ENCODE data around the gene PIGR. TPM values are rescaled to one million over a fixed set of nuclear protein-coding genes. Genes with fewer than 3 reads are reported as not detected.

Gene PIGR
- total and polyA plus RNA-seq, 2 of the 4 experiments (the other 2 are of a cell fraction), result not detected

DNA sequence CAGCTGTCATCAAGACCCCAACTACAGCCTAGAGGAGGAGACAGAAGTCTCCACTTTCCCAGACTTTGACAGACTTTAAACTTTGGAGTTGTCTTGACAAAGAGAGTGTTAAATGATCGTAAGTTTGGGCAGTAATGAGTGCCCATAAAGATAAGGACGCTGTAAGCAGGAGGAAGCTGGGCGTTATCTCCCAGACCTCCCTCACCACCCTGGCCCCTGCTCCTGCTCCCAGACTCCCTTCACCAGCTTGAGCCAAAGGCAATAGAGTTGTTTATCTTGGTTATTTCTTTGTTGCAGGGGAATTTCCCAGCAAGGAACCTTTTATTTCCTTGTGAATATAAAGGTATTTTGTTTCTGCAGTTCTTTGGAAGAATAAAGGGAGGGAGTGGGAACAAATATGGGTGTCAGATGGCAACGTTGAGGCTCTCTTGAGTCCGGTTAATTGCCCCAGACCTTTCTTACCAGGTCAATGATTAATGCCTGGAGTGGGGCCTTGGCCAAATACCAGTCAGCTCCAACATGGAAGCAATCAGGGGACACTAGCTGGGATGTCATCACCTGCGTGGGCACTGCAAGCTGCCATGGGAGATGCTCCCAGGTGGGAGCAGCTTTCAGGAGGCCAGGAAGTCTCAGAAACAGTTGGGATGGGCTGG lies 4.4 kb downstream of the PIGR start:
- Histone ChIP-seq H3K9ac (ENCODE audit: low read depth, low read length) (no peak overlapping the region), H4K8ac (ENCODE audit: low read depth in 2 of 2, low read length in 2 of 2) (no peak overlapping the region), H2AFZ (replicated peaks; ENCODE audit: low read length, poor library complexity) (no peak overlapping the region), H3K27me3 (ENCODE audit: control insufficient read depth, insufficient read depth, low read length) (peaks cover 58% of the 10 kb centered on the region), H3K9me3 (ENCODE audit: control insufficient read depth, insufficient read depth, low read length) (no peaks in the 10 kb centered on the region), H2BK20ac (ENCODE audit: low read depth, low read length) (no peak overlapping the region), H2BK5ac (ENCODE audit: low read depth, low read length, poor library complexity, severe bottlenecking) (no peak overlapping the region), H2BK120ac (ENCODE audit: low read depth, low read length) (no peak overlapping the region), H3K4ac (ENCODE audit: low read depth, low read length) (no peak overlapping the region), H3K36me3 (ENCODE audit: control insufficient read depth, insufficient read depth, low read length) (no peaks in the 10 kb centered on the region), H3K27ac (ENCODE audit: insufficient read depth, low read length) (no peak overlapping the region), H3K56ac (ENCODE audit: extremely low read depth, insufficient read depth, low read length) (no peak overlapping the region), H3K4me2 (ENCODE audit: low read depth, low read length) (no peak overlapping the region), H4K91ac (ENCODE audit: insufficient read depth, low read depth, low read length) (no peak overlapping the region), H4K5ac (ENCODE audit: low read depth, low read length) (no peak overlapping the region), H2AK5ac (ENCODE audit: low read depth, low read length) (no peak overlapping the region), H4K20me1 (ENCODE audit: insufficient read depth, low read length) (no peaks in the 10 kb centered on the region), H3K4me1 (ENCODE audit: control insufficient read depth, insufficient read depth, low read length) (no peaks in the 10 kb centered on the region), H3K79me1 (ENCODE audit: low read depth in 1 of 2, low read length in 2 of 2) (no peaks in the 10 kb centered on the region), H3K23ac (ENCODE audit: low read depth, low read length) (no peak overlapping the region), H3K18ac (ENCODE audit: low read depth, low read length) (no peak overlapping the region), H3K14ac (replicated peaks; ENCODE audit: low read depth, low read length) (no peak overlapping the region), H3K9me1 (ENCODE audit: insufficient read depth, low read length) (no peaks in the 10 kb centered on the region), H2BK15ac (ENCODE audit: low read depth, low read length) (no peak overlapping the region), H2AK9ac (replicated peaks; ENCODE audit: low read depth, low read length, poor library complexity) (no peak overlapping the region), H3K4me3 (ENCODE audit: insufficient read depth, low read depth, low read length) (no peak overlapping the region)
- no peak for ATAC-seq (ENCODE audit: low read depth)
- WGBS, 2 experiments (ENCODE audit: extremely low coverage in 2 of 2, insufficient read length in 1 of 2), result 9% methylated on average over 1 of the region's 6 CpGs; no CpG with 5 or more reads in 1 of the 2 experiments
- ChIA-PET POLR2A (ENCODE audit: unreplicated experiment) (no interaction called here), CTCF (interaction anchor here (1.6 kb wide), 1 partner anchor 9 kb away, joined by 5 read pairs; no protein-coding TSS in a partner anchor)
- no TSS peak for BruUV-seq (replicated peaks)
- TF ChIP-seq, protein P1, sequence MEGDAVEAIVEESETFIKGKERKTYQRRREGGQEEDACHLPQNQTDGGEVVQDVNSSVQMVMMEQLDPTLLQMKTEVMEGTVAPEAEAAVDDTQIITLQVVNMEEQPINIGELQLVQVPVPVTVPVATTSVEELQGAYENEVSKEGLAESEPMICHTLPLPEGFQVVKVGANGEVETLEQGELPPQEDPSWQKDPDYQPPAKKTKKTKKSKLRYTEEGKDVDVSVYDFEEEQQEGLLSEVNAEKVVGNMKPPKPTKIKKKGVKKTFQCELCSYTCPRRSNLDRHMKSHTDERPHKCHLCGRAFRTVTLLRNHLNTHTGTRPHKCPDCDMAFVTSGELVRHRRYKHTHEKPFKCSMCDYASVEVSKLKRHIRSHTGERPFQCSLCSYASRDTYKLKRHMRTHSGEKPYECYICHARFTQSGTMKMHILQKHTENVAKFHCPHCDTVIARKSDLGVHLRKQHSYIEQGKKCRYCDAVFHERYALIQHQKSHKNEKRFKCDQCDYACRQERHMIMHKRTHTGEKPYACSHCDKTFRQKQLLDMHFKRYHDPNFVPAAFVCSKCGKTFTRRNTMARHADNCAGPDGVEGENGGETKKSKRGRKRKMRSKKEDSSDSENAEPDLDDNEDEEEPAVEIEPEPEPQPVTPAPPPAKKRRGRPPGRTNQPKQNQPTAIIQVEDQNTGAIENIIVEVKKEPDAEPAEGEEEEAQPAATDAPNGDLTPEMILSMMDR (conservative IDR thresholded peaks at IDR 0.05; ENCODE audit: low read depth, low read length), result no peak
- TF ChIP-seq MAFK (IDR thresholded peaks at IDR 0.05; ENCODE audit: low read depth, low read length) (no peak), RAD21 (IDR thresholded peaks at IDR 0.05; ENCODE audit: low read length) (no peak), POLR2A (IDR thresholded peaks at IDR 0.05; ENCODE audit: low read depth, low read length) (no peak), SMC3 (IDR thresholded peaks at IDR 0.05; ENCODE audit: low read depth, low read length) (no peak), MAZ (IDR thresholded peaks at IDR 0.05; ENCODE audit: borderline replicate concordance, low read depth, low read length) (no peak), NFE2L2 (IDR thresholded peaks at IDR 0.05; ENCODE audit: low read depth, low read length) (no peak)
- TF ChIP-seq, protein P2, sequence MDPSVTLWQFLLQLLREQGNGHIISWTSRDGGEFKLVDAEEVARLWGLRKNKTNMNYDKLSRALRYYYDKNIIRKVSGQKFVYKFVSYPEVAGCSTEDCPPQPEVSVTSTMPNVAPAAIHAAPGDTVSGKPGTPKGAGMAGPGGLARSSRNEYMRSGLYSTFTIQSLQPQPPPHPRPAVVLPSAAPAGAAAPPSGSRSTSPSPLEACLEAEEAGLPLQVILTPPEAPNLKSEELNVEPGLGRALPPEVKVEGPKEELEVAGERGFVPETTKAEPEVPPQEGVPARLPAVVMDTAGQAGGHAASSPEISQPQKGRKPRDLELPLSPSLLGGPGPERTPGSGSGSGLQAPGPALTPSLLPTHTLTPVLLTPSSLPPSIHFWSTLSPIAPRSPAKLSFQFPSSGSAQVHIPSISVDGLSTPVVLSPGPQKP (IDR thresholded peaks at IDR 0.05; ENCODE audit: borderline replicate concordance, low read depth, low read length), result no peak
- DNase-seq, result no peak
- in situ Hi-C loops (cut with MboI; ENCODE audit: low sequenced_read_pairs) (no loop called here), intact Hi-C loops (cut with micrococcal nuclease) (no loop called here), dilution Hi-C loops (cut with HindIII; ENCODE audit: low sequenced_read_pairs, unreplicated experiment) (no loop called here)

Data from IMR-90 (cell line).